IMR-90 (cell line): Measurements from ENCODE around the gene OR2T4. TPM values are rescaled to one million over a fixed set of nuclear protein-coding genes. Genes with fewer than 3 reads are reported as not detected.

Source experiments
- ATAC-seq: fragments of 200-7000 bp; cut with Tn5 transposase; 2 replicates; pipeline ENCODE4 v1.9.1; 2020; ENCODE audit warnings: low read depth, mild to moderate bottlenecking, moderate library complexity
- BruUV-seq: library from RNA; stranded (reverse); fragments of 400-500 nt; replicated peaks from 2 replicates; lab custom pipeline; 2021; lab: Mats Ljungman, UMichigan
- CTCF ChIA-PET: fragments of 300-600 bp; formaldehyde crosslinking; extraction: SDS; loops from one replicate; lab custom pipeline; 2021; ENCODE audit warnings: antibody characterized with exemption; lab: Yijun Ruan, JAX
- POLR2A ChIA-PET: fragments of 300-600 bp; sonication (Branson Sonifier 250); formaldehyde crosslinking; loops from one replicate; lab custom pipeline; 2022; ENCODE audit warnings: antibody characterized with exemption; ENCODE audit not compliant: unreplicated experiment; lab: Charles Lee
- DNase-seq: peaks from one replicate; pipeline ENCODE4 v3.0.0; 2013
- H2AFZ ChIP-seq: replicated peaks from 2 replicates; pipeline ENCODE3; 2013; ENCODE audit warnings: low read length, mild to moderate bottlenecking; ENCODE audit not compliant: poor library complexity
- H2AK5ac ChIP-seq: 2 replicates; pipeline ENCODE4 v1.6.1; 2013; ENCODE audit warnings: low read depth, low read length, inconsistent platforms
- H2AK9ac ChIP-seq: replicated peaks from 2 replicates; pipeline ENCODE3; 2013; ENCODE audit warnings: mild to moderate bottlenecking, low read depth, low read length, moderate library complexity; ENCODE audit not compliant: poor library complexity
- H2BK120ac ChIP-seq: 2 replicates; pipeline ENCODE4 v1.6.1; 2013; ENCODE audit warnings: low read depth, low read length, inconsistent platforms
- H2BK15ac ChIP-seq: 3 replicates; pipeline ENCODE4 v1.6.1; 2013; ENCODE audit warnings: low read depth, low read length, inconsistent platforms
- H2BK20ac ChIP-seq: 2 replicates; pipeline ENCODE4 v1.6.1; 2013; ENCODE audit warnings: low read depth, mild to moderate bottlenecking, inconsistent platforms, low read length, moderate library complexity
- H2BK5ac ChIP-seq: 2 replicates; pipeline ENCODE4 v1.6.1; 2013; ENCODE audit warnings: mild to moderate bottlenecking, low read depth, low read length, inconsistent platforms; ENCODE audit not compliant: poor library complexity, severe bottlenecking
- H3K14ac ChIP-seq: replicated peaks from 2 replicates; pipeline ENCODE4 v1.6.1; 2013; ENCODE audit warnings: low read depth, low read length, inconsistent platforms
- H3K18ac ChIP-seq: 2 replicates; pipeline ENCODE4 v1.6.1; 2013; ENCODE audit warnings: low read depth, low read length, control low read depth
- H3K23ac ChIP-seq: 2 replicates; pipeline ENCODE4 v1.6.1; 2013; ENCODE audit warnings: low read depth, low read length, inconsistent platforms
- H3K27ac ChIP-seq: 2 replicates; pipeline ENCODE4 v1.5.1; 2013; ENCODE audit warnings: mild to moderate bottlenecking, control low read depth, low read length; ENCODE audit not compliant: insufficient read depth
- H3K27me3 ChIP-seq: 2 replicates; pipeline ENCODE4 v1.6.1; 2013; ENCODE audit warnings: low read length; ENCODE audit not compliant: control insufficient read depth, insufficient read depth
- H3K36me3 ChIP-seq: 2 replicates; pipeline ENCODE4 v1.6.1; 2013; ENCODE audit warnings: low read length, mixed read lengths; ENCODE audit not compliant: control insufficient read depth, insufficient read depth
- H3K4ac ChIP-seq: 2 replicates; pipeline ENCODE4 v1.6.1; 2013; ENCODE audit warnings: low read depth, low read length, inconsistent platforms
- H3K4me1 ChIP-seq: 2 replicates; pipeline ENCODE4 v1.6.1; 2013; ENCODE audit warnings: low read length, mixed read lengths; ENCODE audit not compliant: control insufficient read depth, insufficient read depth
- H3K4me2 ChIP-seq: 2 replicates; pipeline ENCODE4 v1.6.1; 2013; ENCODE audit warnings: low read depth, mild to moderate bottlenecking, control low read depth, low read length, moderate library complexity
- H3K4me3 ChIP-seq: 2 replicates; pipeline ENCODE4 v1.5.1; 2013; ENCODE audit warnings: low read depth, mild to moderate bottlenecking, control low read depth, low read length, moderate library complexity; ENCODE audit not compliant: insufficient read depth
- H3K56ac ChIP-seq: 2 replicates; pipeline ENCODE4 v1.6.1; 2013; ENCODE audit warnings: low read length, inconsistent platforms; ENCODE audit not compliant: insufficient read depth; ENCODE audit errors: extremely low read depth
- H3K79me1 ChIP-seq, 2 experiments: 2 replicates each; pipeline ENCODE4 v1.6.1; 2013; ENCODE audit warnings: low read length in 2 of 2, inconsistent platforms in 1 of 2, low read depth in 1 of 2
- H3K9ac ChIP-seq: 2 replicates; pipeline ENCODE4 v1.6.1; 2013; ENCODE audit warnings: low read depth, low read length, control low read depth
- H3K9me1 ChIP-seq: 2 replicates; pipeline ENCODE4 v1.6.1; 2013; ENCODE audit warnings: low read length, inconsistent platforms; ENCODE audit not compliant: insufficient read depth
- H3K9me3 ChIP-seq: 2 replicates; pipeline ENCODE4 v1.6.1; 2013; ENCODE audit warnings: low read length; ENCODE audit not compliant: control insufficient read depth, insufficient read depth
- H4K20me1 ChIP-seq: 2 replicates; pipeline ENCODE4 v1.6.1; 2013; ENCODE audit warnings: low read length, inconsistent platforms; ENCODE audit not compliant: insufficient read depth
- H4K5ac ChIP-seq: 2 replicates; pipeline ENCODE4 v1.6.1; 2013; ENCODE audit warnings: mild to moderate bottlenecking, low read depth, low read length, control low read depth
- H4K8ac ChIP-seq, 2 experiments: 2 replicates each; pipeline ENCODE4 v1.6.1; 2013; ENCODE audit warnings: low read depth in 2 of 2, low read length in 2 of 2, control low read depth in 1 of 2, inconsistent platforms in 1 of 2
- H4K91ac ChIP-seq: 2 replicates; pipeline ENCODE4 v1.6.1; 2013; ENCODE audit warnings: low read depth, low read length, inconsistent platforms; ENCODE audit not compliant: insufficient read depth
- BHLHE40 ChIP-seq: fragments of 150-350 bp; IDR thresholded peaks from 2 replicates; pipeline ENCODE4 v1.6.1; 2016; ENCODE audit warnings: mild to moderate bottlenecking, low read depth, low read length
- CEBPB ChIP-seq: IDR thresholded peaks from 2 replicates; pipeline ENCODE4 v1.6.1; 2012; ENCODE audit warnings: low read depth, low read length, improper control_type of control experiment
- CHD1 ChIP-seq: IDR thresholded peaks from 2 replicates; pipeline ENCODE4 v1.6.1; 2012; ENCODE audit warnings: low read depth, low read length, improper control_type of control experiment
- MAFK ChIP-seq: IDR thresholded peaks from 2 replicates; pipeline ENCODE4 v1.6.1; 2012; ENCODE audit warnings: low read depth, low read length, improper control_type of control experiment
- MAZ ChIP-seq: IDR thresholded peaks from 2 replicates; pipeline ENCODE4 v1.6.1; 2012; ENCODE audit warnings: low read depth, mild to moderate bottlenecking, low read length, improper control_type of control experiment, moderate library complexity, borderline replicate concordance
- RAD21 ChIP-seq: IDR thresholded peaks from 2 replicates; pipeline ENCODE4 v1.6.1; 2012; ENCODE audit warnings: low read length, improper control_type of control experiment
- RFX5 ChIP-seq: IDR thresholded peaks from 2 replicates; pipeline ENCODE4 v1.8.0; 2012; ENCODE audit warnings: low read depth, mild to moderate bottlenecking, low read length, moderate library complexity
- USF2 ChIP-seq: fragments of 150-350 bp; IDR thresholded peaks from 2 replicates; pipeline ENCODE4 v1.6.1; 2017; ENCODE audit warnings: mild to moderate bottlenecking, antibody characterized with exemption, low read length, low read depth
- WGBS, 2 experiments: methylation state at CpG; one replicate each; pipeline versions ENCODE4 v1.1.5 to v1.1.7; 2013; ENCODE audit warnings: missing lambda C conversion rate in 2 of 2; ENCODE audit not compliant: insufficient read length in 1 of 2; ENCODE audit errors: extremely low coverage in 2 of 2; 5-methylcytosine and 5-hydroxymethylcytosine counted together
- dilution Hi-C: fragments of 300-500 bp; cut with HindIII; formaldehyde crosslinking; loops from one replicate; pipeline ENCODE4 v1.14.3; 2018; ENCODE audit warnings: low sequenced_read_pairs; ENCODE audit not compliant: unreplicated experiment
- in situ Hi-C: fragments of 300-500 bp; cut with MboI; formaldehyde crosslinking; loops from 3 replicates; pipeline ENCODE4 v1.14.3; 2019; ENCODE audit warnings: low sequenced_read_pairs, inconsistent platforms, mixed read lengths
- intact Hi-C: fragments of 100-400 bp; cut with micrococcal nuclease; formaldehyde crosslinking; loops from 2 replicates; pipeline ENCODE4 v1.10.0; 2022
- polyA plus RNA-seq, 3 experiments: library from polyadenylated mRNA; depleted of rRNA; stranded (reverse); fragments of >200 nt; gene quantifications; 2 replicates each; pipeline ENCODE4 v1.2.3, GENCODE V29; 2012; ENCODE audit warnings: low replicate concordance in 1 of 3
- total RNA-seq: library from RNA; depleted of rRNA; stranded (reverse); fragments of >200 nt; gene quantifications from 2 replicates; pipeline ENCODE4 v1.2.3, GENCODE V29; 2012
- TF ChIP-seq, protein P1 (sequence below): fragments of 150-350 bp; IDR thresholded peaks from 2 replicates; pipeline ENCODE4 v1.6.1; 2016; ENCODE audit warnings: low read depth, mild to moderate bottlenecking, low read length, moderate library complexity, borderline replicate concordance

Gene OR2T4
- total and polyA plus RNA-seq, 2 of the 4 experiments (the other 2 are of a cell fraction): not detected

GRCh38 chr1:248373761-248374160 is 12.3 kb downstream of the OR2T4 start:
- Histone ChIP-seq H3K18ac (no peak overlapping the region), H2AK5ac (no peak overlapping the region), H2BK5ac (no peak overlapping the region), H3K56ac (no peak overlapping the region), H2BK15ac (no peak overlapping the region), H4K91ac (no peak overlapping the region), H4K20me1 (no peaks in the 10 kb centered on the region), H2AK9ac (no peak overlapping the region), H3K9ac (no peak overlapping the region), H3K23ac (no peak overlapping the region), H2BK120ac (no peak overlapping the region), H3K9me3 (peaks cover 15% of the 10 kb centered on the region), H3K4me3 (no peak overlapping the region), H4K5ac (no peak overlapping the region), H3K36me3 (no peaks in the 10 kb centered on the region), H3K9me1 (no peaks in the 10 kb centered on the region), H3K27ac (no peak overlapping the region), H3K27me3 (no peaks in the 10 kb centered on the region), H3K4me2 (no peak overlapping the region), H2BK20ac (no peak overlapping the region), H2AFZ (no peak overlapping the region), H3K14ac (no peak overlapping the region), H3K79me1 (no peaks in the 10 kb centered on the region), H3K4ac (no peak overlapping the region), H4K8ac (no peak overlapping the region), H3K4me1 (no peaks in the 10 kb centered on the region)
- TF ChIP-seq CHD1 (no peak), MAFK (no peak), RAD21 (no peak), BHLHE40 (no peak), MAZ (no peak), RFX5 (no peak), USF2 (no peak), CEBPB (no peak)
- TF ChIP-seq, protein P1, sequence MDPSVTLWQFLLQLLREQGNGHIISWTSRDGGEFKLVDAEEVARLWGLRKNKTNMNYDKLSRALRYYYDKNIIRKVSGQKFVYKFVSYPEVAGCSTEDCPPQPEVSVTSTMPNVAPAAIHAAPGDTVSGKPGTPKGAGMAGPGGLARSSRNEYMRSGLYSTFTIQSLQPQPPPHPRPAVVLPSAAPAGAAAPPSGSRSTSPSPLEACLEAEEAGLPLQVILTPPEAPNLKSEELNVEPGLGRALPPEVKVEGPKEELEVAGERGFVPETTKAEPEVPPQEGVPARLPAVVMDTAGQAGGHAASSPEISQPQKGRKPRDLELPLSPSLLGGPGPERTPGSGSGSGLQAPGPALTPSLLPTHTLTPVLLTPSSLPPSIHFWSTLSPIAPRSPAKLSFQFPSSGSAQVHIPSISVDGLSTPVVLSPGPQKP: no peak
- ATAC-seq (no peak), DNase-seq (no peak)
- dilution Hi-C loops: no loop called here
- in situ Hi-C loops: no loop called here
- CTCF ChIA-PET: no interaction called here
- POLR2A ChIA-PET: no interaction called here
- whole genome bisulfite sequencing, 2 experiments: no CpG with 5 or more reads among the region's 4 CpGs
- no TSS peak for BruUV-seq
- intact Hi-C loops: no loop called here
